Measurements from ENCODE around the gene PTAFR.
"Not testable (repeated sequence)": the region's sequence is repeated elsewhere in the genome, so short reads cannot be mapped to it uniquely, and the experiment has no call there.

Gene PTAFR

GRCh38 chr1:28143496-28144202 is 32.8 kb downstream of the PTAFR start:
- DNase-seq: no peak

- DNase-seq: no peak
These were observed 34.8 kb downstream of the PTAFR start for GRCh38 chr1:28141685-28142084.

- not testable (repeated sequence) for DNase-seq
These were observed 36.6 kb downstream of the PTAFR start for GRCh38 chr1:28139866-28140265.

GRCh38 chr1:28139025-28139712 is 37.3 kb downstream of the PTAFR start:
- DNase-seq: no peak

- DNase-seq: no peak
These were observed 39.4 kb downstream of the PTAFR start for GRCh38 chr1:28136922-28137613.

- DNase-seq: no peak
These were observed 40.1 kb downstream of the PTAFR start for GRCh38 chr1:28136169-28136921.

- no peak for DNase-seq
These were observed 40.9 kb downstream of the PTAFR start for GRCh38 chr1:28135371-28136168.

- DNase-seq: no peak
These were observed 41.8 kb downstream of the PTAFR start for GRCh38 chr1:28134651-28135207.

- no peak for DNase-seq
These were observed 44.0 kb downstream of the PTAFR start for GRCh38 chr1:28132171-28133167.

GRCh38 chr1:28130901-28131300 is 45.6 kb downstream of the PTAFR start:
- no peak for DNase-seq

GRCh38 chr1:28129150-28129549 is 47.3 kb downstream of the PTAFR start:
- no peak for DNase-seq

GRCh38 chr1:28127617-28128257 is 48.8 kb downstream of the PTAFR start:
- DNase-seq: no peak

- DNase-seq: no peak
These were observed 49.6 kb downstream of the PTAFR start for GRCh38 chr1:28126783-28127490.

GRCh38 chr1:28126212-28126611 is 50.3 kb downstream of the PTAFR start:
- no peak for DNase-seq

- DNase-seq: no peak
These were observed 53.0 kb downstream of the PTAFR start for GRCh38 chr1:28123461-28123961.

- DNase-seq: no peak
These were observed 54.3 kb downstream of the PTAFR start for GRCh38 chr1:28122183-28122582.

GRCh38 chr1:28119556-28119955 is 56.9 kb downstream of the PTAFR start:
- DNase-seq: no peak

GRCh38 chr1:28118640-28119307 is 57.7 kb downstream of the PTAFR start:
- DNase-seq: no peak

GRCh38 chr1:28115267-28115666 is 61.2 kb downstream of the PTAFR start:
- DNase-seq: peak; percentile 68
